Neural crest cell (in vitro differentiated cells): ENCODE data around the gene FRS3. TPM values are rescaled to one million over a fixed set of nuclear protein-coding genes. Genes with fewer than 3 reads are reported as not detected.

Experiments
- DNase-seq: peaks from one replicate; pipeline ENCODE4 v3.0.0; 2021; ENCODE audit warnings: low read depth, mixed read lengths, low spot score
- H3K27ac Mint-ChIP-seq: one replicate; pipeline ENCODE4 v1.8.0; 2021; ENCODE audit warnings: mild to moderate bottlenecking, mixed read lengths; ENCODE audit not compliant: unreplicated experiment
- H3K27me3 Mint-ChIP-seq: 2 replicates; pipeline ENCODE4 v1.8.0; 2021; ENCODE audit warnings: low read depth, mild to moderate bottlenecking, mixed read lengths
- H3K36me3 Mint-ChIP-seq: 2 replicates; pipeline ENCODE4 v1.8.0; 2021; ENCODE audit warnings: low read depth, mild to moderate bottlenecking, mixed read lengths
- H3K4me1 Mint-ChIP-seq: 2 replicates; pipeline ENCODE4 v1.8.0; 2021; ENCODE audit warnings: mixed read lengths
- H3K4me3 Mint-ChIP-seq: one replicate; pipeline ENCODE4 v1.8.0; 2021; ENCODE audit warnings: mild to moderate bottlenecking, mixed read lengths
- H3K9me3 Mint-ChIP-seq: 2 replicates; pipeline ENCODE4 v1.8.0; 2021; ENCODE audit warnings: mixed read lengths
- CTCF ChIP-seq: fragments of 200-600 bp; sonication (generic); conservative IDR thresholded peaks from 2 replicates; pipeline ENCODE4 v1.5.0; 2021; ENCODE audit warnings: antibody characterized with exemption, mild to moderate bottlenecking
- total RNA-seq: library from RNA; stranded (reverse); gene quantifications from 2 replicates; pipeline ENCODE4 v1.2.1, GENCODE V29; 2021

Gene FRS3
- total RNA-seq, 1 donor from 2014 or later: 7.1 TPM

GRCh38 chr6:41763470-41763869 is 16.2 kb downstream of the FRS3 start:
- no peak for TF ChIP-seq CTCF
- H3K4me1 Mint-ChIP-seq: peaks cover 14% of the 10 kb centered on the region
- no peak for DNase-seq
- no peaks in the 10 kb centered on the region for H3K9me3 Mint-ChIP-seq
- no peak overlapping the region for H3K27ac Mint-ChIP-seq
- no peak overlapping the region for H3K4me3 Mint-ChIP-seq
- H3K36me3 Mint-ChIP-seq: no peaks in the 10 kb centered on the region
- peaks cover 5% of the 10 kb centered on the region for H3K27me3 Mint-ChIP-seq

GRCh38 chr6:41759905-41760579 is 19.7 kb downstream of the FRS3 start:
- no peak overlapping the region for H3K27ac Mint-ChIP-seq
- H3K4me3 Mint-ChIP-seq: no peak overlapping the region
- no peak for TF ChIP-seq CTCF
- peaks cover 9% of the 10 kb centered on the region for H3K27me3 Mint-ChIP-seq
- DNase-seq: no peak
- no peaks in the 10 kb centered on the region for H3K36me3 Mint-ChIP-seq
- no peaks in the 10 kb centered on the region for H3K4me1 Mint-ChIP-seq
- no peaks in the 10 kb centered on the region for H3K9me3 Mint-ChIP-seq

- H3K9me3 Mint-ChIP-seq: no peaks in the 10 kb centered on the region
- H3K36me3 Mint-ChIP-seq: no peaks in the 10 kb centered on the region
- DNase-seq: no peak
- H3K4me1 Mint-ChIP-seq: no peaks in the 10 kb centered on the region
- no peak overlapping the region for H3K4me3 Mint-ChIP-seq
- H3K27me3 Mint-ChIP-seq: peaks cover 13% of the 10 kb centered on the region
- no peak overlapping the region for H3K27ac Mint-ChIP-seq
- TF ChIP-seq CTCF: no peak
Observed at GRCh38 chr6:41759106-41759904, 20.4 kb downstream of the FRS3 start.

- H3K9me3 Mint-ChIP-seq: no peaks in the 10 kb centered on the region
- H3K27ac Mint-ChIP-seq: no peak overlapping the region
- no peaks in the 10 kb centered on the region for H3K36me3 Mint-ChIP-seq
- no peaks in the 10 kb centered on the region for H3K4me1 Mint-ChIP-seq
- TF ChIP-seq CTCF: no peak
- no peak overlapping the region for H3K4me3 Mint-ChIP-seq
- peaks cover 14% of the 10 kb centered on the region for H3K27me3 Mint-ChIP-seq
- no peak for DNase-seq
Observed at GRCh38 chr6:41758641-41759035, 21.1 kb downstream of the FRS3 start.

GRCh38 chr6:41757931-41758640 is 21.6 kb downstream of the FRS3 start:
- Mint-ChIP-seq H3K4me3 (no peak overlapping the region), H3K27me3 (peaks cover 15% of the 10 kb centered on the region), H3K36me3 (no peaks in the 10 kb centered on the region), H3K4me1 (no peaks in the 10 kb centered on the region), H3K27ac (no peak overlapping the region), H3K9me3 (no peaks in the 10 kb centered on the region)
- TF ChIP-seq CTCF: no peak
- no peak for DNase-seq
